ENCODE results near the gene OVAAL.
A peak's percentile ranks its signal among the peaks of the same experiment; 100 is the strongest.

Gene OVAAL

DNA sequence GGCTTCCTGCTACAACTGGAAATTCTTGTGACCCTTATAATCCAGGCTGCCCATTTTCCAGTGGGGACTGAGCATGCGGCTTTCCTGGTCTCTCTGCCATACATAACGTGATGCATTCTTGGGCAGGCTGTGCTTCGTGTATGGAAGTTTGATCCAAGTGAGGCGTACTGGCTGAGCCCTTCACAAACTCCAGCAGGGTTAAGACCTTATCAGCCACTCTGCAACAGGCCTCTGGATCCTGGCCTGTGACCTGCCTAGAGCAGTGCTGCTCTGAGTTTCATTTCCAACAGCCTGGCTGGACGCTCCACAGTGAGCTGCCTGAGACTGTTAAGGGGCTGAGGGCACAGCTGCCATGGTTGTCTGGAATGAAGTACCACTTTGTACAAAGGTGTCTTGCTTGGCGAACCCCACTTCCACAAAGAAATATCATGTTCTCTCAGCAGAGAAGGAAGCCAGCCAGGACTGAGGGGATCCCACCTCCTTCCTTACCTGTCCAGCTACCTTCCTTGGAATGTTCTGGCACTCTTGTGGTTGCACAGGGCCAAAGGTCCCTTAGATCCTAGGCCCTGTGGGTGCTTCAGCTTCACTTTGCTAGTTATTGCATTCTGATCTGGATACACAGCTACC is 44.6 kb downstream of the OVAAL start:
- no peak overlapping the region for H3K27ac Mint-ChIP-seq
- no peak for ATAC-seq
- H3K4me3 Mint-ChIP-seq: no peak overlapping the region
- no peaks in the 10 kb centered on the region for H3K36me3 Mint-ChIP-seq
- no peaks in the 10 kb centered on the region for H3K9me3 Mint-ChIP-seq
- no peaks in the 10 kb centered on the region for H3K4me1 Mint-ChIP-seq
- no peaks in the 10 kb centered on the region for H3K27me3 Mint-ChIP-seq

DNA sequence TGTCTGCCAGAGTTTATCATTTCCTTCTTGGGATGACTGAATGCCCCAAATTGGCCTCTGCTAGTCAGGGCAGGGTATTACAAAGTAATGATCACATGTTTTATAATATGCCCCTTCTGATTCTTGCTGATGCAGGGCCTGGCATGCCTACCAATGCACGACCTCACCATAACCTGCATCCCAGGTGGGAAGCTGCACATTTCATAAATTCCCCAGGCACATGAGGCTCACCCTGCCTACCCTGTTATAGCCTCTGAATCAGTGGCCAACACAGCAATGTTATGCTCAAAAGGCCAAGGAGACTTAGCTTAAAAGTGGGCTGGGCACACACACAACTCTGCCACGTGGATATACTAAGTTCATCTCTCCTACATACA is 45.1 kb downstream of the OVAAL start:
- Mint-ChIP-seq H3K9me3 (no peaks in the 10 kb centered on the region), H3K36me3 (no peaks in the 10 kb centered on the region), H3K4me1 (no peaks in the 10 kb centered on the region), H3K27me3 (no peaks in the 10 kb centered on the region), H3K27ac (no peak overlapping the region), H3K4me3 (no peak overlapping the region)
- no peak for ATAC-seq

DNA sequence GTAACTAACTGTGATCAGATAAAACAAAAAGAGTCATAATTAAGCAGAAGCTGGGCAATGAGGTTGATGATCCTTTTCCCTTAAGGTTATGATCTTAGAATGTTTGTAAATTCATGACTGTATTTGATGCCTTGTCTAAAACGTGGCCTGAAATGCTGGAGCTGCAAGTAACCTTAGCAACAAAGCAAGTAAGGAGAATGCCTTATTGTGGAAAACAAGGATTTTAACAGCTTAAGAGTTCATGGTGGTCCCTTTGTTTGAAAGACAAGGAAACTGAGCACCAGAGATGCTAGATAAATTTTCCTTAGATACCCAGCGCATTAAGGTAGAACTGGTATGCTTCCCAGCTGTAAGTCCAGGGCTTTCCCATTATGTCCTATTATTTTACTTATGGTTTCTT is 47.4 kb downstream of the OVAAL start:
- H3K4me1 Mint-ChIP-seq: peaks cover 2% of the 10 kb centered on the region
- H3K27me3 Mint-ChIP-seq: no peaks in the 10 kb centered on the region
- H3K36me3 Mint-ChIP-seq: no peaks in the 10 kb centered on the region
- no peak overlapping the region for H3K27ac Mint-ChIP-seq
- no peak for ATAC-seq
- no peak overlapping the region for H3K4me3 Mint-ChIP-seq
- no peaks in the 10 kb centered on the region for H3K9me3 Mint-ChIP-seq

DNA sequence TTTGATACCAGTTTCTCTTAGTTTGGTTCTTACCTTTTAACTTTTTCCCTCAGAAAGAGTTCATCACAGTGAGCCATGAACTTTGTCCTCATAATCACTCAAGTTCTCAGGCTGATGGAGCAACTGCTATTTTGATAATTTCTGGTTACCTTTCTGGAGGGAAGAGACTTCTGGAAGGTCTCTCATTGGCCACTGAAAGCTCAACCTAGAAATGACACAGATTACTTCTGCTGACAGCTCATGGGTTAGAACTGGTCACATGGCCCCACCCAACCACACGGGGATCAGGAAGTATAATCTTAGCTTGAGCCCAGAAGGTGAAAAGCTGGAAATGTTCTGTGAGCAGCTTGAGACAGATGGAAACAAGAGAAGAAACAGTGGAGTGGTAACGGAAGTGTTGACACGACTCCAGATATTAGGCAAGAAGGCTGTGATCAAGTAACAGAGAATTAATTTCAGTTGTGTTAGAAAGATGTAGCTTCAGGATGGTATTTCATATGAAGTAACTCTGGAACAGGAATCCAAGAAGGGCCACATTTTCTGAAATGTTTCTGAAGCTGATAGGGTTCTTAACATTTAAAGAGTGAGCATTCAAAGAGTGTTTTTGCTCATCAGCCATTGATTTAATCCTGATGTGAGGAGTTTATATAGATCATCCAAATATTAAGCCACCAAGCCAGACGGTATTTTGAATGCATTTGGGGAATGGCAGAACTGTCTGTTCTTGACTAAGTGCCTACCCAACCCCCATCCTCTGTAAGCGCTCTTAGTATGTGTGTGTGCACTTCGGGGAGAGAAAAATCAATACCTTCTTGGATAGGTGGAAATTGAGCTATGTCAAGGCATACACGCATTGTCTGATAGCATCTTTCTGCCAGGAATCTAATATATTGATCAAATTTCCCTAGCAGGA is 51.1 kb downstream of the OVAAL start:
- Mint-ChIP-seq H3K36me3 (no peaks in the 10 kb centered on the region), H3K4me1 (peaks cover 6% of the 10 kb centered on the region), H3K27me3 (no peaks in the 10 kb centered on the region), H3K9me3 (no peaks in the 10 kb centered on the region), H3K27ac (no peak overlapping the region), H3K4me3 (no peak overlapping the region)
- no peak for ATAC-seq

DNA sequence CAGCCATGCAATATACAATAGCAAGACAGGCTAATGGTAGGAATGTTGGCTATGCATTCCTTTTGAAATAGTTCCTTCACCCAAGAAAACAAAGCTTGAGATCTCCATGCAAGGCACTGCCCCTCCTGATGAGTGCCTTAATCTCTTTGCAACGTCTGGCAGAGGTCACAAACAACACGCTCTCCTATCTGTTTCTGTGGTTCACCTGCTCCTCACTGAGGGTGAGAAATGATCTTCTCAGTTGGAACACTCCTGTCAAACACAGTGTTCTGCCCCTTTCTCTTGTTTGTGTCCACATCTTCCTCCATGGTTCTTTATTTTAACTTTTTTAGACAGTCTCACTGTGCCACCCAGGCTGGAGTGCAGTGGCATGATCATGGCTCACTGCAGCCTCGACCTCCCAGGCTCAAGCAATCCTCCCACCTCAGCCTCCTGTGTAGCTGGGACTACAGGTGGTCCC is 51.8 kb downstream of the OVAAL start:
- peaks cover 6% of the 10 kb centered on the region for H3K4me1 Mint-ChIP-seq
- H3K9me3 Mint-ChIP-seq: no peaks in the 10 kb centered on the region
- no peak for ATAC-seq
- H3K27ac Mint-ChIP-seq: no peak overlapping the region
- H3K4me3 Mint-ChIP-seq: no peak overlapping the region
- H3K27me3 Mint-ChIP-seq: no peaks in the 10 kb centered on the region
- no peaks in the 10 kb centered on the region for H3K36me3 Mint-ChIP-seq

DNA sequence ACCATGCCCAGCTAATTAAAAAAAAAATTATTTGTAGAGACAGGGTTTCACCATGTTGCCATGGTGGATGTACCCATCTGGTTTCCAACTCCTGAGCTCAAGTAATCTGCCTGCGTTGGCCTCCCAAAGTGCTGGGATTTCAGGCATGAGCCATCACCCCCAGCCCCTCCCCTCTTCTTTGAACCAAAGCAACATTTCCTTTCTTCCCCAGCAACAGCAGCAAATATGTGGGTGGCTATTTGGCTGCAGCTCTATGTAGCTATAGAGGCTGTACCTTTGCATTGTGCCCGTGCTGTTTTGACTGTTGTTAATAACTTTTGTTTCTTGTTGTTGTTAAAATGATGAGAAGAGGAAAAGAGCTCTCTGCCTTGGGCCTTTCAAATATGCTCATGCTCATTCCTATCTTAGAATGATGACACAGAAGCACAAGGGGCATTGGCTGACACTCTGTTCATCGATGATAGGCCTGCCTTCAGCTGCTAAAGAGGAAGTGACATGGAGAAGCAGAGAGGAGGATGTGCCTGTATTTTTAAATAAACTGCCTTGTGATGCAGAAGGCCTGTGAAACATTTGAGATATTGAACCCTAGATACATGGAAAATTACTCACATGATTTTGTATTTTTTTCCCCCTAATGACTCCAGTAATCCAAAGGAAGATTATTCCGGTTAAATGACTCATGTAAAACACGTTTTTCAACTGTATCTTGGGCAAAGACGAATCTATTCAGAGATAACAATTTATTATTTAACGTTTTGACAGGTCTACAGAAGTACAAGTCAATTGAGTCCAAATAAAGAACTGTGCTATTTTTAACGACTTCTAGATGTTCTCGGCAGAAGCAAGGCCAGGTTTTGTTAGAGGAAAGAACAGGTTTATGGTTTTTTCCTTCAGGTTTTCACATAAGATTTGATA is 52.5 kb downstream of the OVAAL start:
- H3K9me3 Mint-ChIP-seq: no peaks in the 10 kb centered on the region
- no peaks in the 10 kb centered on the region for H3K27me3 Mint-ChIP-seq
- no peaks in the 10 kb centered on the region for H3K36me3 Mint-ChIP-seq
- H3K4me1 Mint-ChIP-seq: peaks cover 6% of the 10 kb centered on the region
- H3K27ac Mint-ChIP-seq: peak overlapping the region; percentile 20
- ATAC-seq: peak; percentile 59
- no peak overlapping the region for H3K4me3 Mint-ChIP-seq

DNA sequence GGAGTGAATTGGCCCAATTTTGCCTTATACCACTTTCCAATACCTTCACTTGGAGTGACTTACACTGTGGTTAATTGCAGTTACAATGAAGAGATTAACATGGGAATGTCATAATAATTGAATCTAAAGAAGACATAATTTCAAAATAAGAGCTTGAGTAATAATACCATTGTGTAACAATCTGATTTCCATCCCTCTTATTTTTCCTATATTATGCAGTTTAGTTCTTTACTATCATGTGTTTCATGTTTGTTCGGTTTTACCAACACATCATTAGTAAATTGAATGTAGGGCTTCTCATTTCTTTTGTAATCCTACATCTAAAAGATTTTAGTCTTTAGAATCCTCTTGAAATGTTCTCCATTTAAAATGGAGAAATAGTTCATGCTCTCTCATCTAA is 53.9 kb downstream of the OVAAL start:
- Mint-ChIP-seq H3K4me3 (no peak overlapping the region), H3K36me3 (no peaks in the 10 kb centered on the region), H3K27ac (no peak overlapping the region), H3K27me3 (no peaks in the 10 kb centered on the region), H3K9me3 (no peaks in the 10 kb centered on the region), H3K4me1 (peaks cover 6% of the 10 kb centered on the region)
- ATAC-seq: no peak

DNA sequence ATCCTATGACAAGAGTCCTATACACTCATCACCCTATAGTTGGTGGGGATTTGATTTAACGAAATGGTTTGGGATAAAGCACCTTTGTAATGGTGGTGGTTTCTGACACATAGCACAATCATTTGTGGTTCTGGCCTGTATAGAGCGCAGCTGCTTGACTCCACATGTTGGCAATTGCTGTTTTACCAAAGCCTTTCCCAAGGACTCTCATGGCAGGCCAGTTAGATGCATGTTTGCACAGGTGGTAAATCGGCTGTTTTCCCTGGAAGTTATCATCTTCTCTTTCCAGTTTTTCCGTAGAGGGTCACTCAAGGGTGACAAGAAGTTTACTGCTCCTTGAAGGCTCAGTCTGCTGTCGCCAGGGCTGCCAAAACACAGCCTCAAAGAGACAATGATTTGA is 56.0 kb downstream of the OVAAL start:
- H3K27ac Mint-ChIP-seq: no peak overlapping the region
- H3K9me3 Mint-ChIP-seq: no peaks in the 10 kb centered on the region
- no peak overlapping the region for H3K4me3 Mint-ChIP-seq
- H3K27me3 Mint-ChIP-seq: no peaks in the 10 kb centered on the region
- peaks cover 6% of the 10 kb centered on the region for H3K4me1 Mint-ChIP-seq
- ATAC-seq: no peak
- no peaks in the 10 kb centered on the region for H3K36me3 Mint-ChIP-seq

DNA sequence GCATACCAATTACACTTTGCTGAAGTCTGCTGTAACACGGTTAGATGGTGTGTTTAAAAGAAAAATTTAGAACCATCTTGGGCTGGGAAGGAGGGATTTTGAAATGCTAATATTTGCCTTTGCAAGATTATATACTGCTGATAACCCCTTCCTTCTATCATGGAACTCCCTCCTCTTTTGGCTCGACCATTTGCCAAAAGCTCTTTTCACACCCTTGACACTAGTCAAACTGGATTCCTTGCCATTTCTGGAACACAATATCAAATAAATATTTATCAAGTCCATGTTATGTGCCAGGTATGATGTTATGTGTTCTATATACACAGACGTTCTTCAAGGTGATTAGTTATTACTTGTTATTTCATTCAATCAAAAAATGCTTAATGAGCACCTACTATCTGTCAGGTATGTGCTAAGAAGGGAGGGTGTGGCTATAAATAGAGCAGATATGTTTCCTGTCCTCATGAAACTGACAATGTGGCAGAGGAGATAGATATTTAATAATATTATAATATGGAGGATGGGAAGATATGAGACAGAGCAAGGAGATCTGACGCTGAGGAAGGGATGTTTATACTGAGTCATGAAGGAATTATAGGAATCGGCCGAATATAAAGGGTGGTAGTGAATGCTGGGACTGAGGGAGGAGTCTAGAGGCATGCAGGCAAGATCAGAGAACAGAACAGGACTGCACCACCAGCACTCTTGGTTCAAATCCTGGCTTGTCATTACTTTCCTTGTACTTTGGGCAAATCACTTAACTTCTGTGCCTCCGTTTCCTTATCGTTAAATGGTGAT is 56.9 kb downstream of the OVAAL start:
- Mint-ChIP-seq H3K36me3 (no peaks in the 10 kb centered on the region), H3K4me3 (no peak overlapping the region), H3K4me1 (peaks cover 6% of the 10 kb centered on the region), H3K27ac (no peak overlapping the region), H3K9me3 (no peaks in the 10 kb centered on the region), H3K27me3 (no peaks in the 10 kb centered on the region)
- ATAC-seq: no peak
